Measurements from ENCODE around the gene MBOAT2.

- TF ChIP-seq POLR2A (IDR thresholded peaks at IDR 0.05): no peak
- TF ChIP-seq CTCF (IDR thresholded peaks at IDR 0.05): no peak
- TF ChIP-seq POLR2AphosphoS5 (IDR thresholded peaks at IDR 0.05): no peak
- TF ChIP-seq EP300 (IDR thresholded peaks at IDR 0.05): no peak
Measured at GRCh38 chr2:8839189-8839965, 164.1 kb downstream of the MBOAT2 start.
